Kidney tubule cell (primary cell): ENCODE measurements around the gene PDLIM3.
"Not testable (repeated sequence)": the region's sequence is repeated elsewhere in the genome, so short reads cannot be mapped to it uniquely, and the experiment has no call there.

Experiments used
- DNase-seq: peaks from one replicate; pipeline ENCODE4 v3.0.0-alpha.2; 2018; ENCODE audit warnings: low spot score

PDLIM3 gene, protein sequence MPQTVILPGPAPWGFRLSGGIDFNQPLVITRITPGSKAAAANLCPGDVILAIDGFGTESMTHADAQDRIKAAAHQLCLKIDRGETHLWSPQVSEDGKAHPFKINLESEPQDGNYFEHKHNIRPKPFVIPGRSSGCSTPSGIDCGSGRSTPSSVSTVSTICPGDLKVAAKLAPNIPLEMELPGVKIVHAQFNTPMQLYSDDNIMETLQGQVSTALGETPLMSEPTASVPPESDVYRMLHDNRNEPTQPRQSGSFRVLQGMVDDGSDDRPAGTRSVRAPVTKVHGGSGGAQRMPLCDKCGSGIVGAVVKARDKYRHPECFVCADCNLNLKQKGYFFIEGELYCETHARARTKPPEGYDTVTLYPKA

DNA sequence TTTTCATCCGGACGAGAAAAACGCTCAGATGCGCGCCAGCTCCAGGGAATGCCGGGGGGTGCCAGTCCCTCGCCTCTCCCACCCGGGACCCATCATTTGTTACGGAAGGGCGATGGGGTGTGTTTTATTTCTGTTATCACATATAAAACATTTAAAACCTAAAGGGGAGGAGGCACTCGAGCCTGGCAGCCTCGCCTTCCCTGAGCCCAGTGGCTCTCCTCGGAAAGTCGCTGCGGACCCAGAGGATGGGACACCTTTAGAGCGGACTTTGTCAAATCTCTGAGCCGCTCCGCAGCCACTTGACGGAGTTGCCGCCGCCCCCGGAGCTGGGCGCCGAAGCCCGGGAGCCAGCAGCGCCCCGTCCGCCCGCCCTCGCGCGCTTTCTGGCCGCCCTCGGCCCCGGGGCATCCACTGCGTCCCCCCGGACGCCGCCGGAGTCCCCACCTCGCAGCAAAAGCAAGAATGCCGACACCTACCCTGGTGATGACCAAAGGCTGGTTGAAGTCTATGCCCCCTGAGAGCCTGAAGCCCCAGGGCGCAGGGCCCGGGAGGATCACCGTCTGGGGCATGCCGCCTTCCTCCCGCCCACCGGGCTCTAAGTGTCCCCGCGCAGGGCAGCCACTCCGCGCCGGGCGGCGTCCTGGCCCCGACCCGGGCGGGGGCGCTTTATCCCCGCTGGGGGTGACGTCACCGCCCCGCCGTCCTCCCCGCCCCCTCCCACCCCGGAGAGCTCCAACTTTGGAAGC, at the start of gene PDLIM3:
PDLIM3 (minus strand) TSS at position 642 of the 746 bp plus-strand sequence; CDS start at position 569, 73 bp downstream.
- DNase-seq: peak; percentile 41

DNA sequence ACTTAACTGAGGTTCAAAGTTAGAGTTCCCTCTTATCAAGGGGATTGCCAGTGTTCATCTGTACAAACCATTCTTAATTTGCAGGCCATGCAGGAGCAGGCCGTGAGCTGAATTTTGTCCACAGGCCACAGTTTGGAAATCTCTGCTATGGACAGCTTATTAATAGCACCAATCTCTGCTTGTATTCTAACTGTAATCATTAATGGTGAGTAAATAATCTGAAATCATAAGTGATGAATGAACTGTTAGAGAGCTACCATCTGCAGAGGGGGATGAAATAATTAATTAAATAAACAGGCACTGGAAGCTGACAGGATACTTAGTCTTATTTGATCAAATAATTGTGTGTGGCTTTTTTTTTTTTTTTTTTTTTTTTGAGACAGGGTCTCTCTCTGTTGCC, 48.5 kb upstream of the PDLIM3 start:
- no peak for DNase-seq

DNA sequence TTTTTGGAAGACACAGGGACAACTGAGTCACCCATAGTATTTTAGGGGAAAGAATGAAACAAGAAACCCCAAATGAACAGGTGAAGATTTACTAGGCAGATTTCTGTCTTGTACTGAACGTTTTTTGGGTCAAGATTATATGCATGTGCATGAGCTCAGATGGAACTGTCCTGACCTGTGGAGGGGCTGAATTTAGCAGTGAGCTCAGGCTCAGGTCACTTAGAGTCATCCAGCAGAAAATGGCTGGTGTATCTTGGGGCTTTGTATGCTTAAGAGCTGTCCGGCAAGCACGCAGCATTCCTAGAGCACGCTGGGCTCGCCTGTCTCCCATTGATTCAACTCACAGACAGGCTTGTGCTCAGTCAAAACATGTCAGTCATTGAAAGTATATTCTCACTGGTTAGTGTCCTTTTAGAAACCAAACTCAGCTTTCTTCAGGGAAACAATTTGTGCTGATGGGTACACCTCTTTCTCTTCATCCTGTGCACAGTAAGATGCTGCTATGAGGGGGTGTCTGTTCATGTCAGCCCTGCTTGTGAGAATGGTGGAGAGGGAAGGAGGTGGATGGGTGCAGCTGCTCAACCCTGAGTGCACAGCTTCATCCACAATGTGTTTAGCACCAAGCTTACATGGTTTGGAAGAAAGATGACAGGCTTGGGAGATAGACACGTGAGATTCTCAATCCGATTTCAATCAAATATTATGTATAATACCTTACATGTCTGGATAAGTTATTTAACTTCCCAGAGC, 47.5 kb upstream of the PDLIM3 start:
- DNase-seq: no peak

- peak; percentile 49 for DNase-seq
These were observed 45.4 kb upstream of the PDLIM3 start for GRCh38 chr4:185580699-185581098.

DNA sequence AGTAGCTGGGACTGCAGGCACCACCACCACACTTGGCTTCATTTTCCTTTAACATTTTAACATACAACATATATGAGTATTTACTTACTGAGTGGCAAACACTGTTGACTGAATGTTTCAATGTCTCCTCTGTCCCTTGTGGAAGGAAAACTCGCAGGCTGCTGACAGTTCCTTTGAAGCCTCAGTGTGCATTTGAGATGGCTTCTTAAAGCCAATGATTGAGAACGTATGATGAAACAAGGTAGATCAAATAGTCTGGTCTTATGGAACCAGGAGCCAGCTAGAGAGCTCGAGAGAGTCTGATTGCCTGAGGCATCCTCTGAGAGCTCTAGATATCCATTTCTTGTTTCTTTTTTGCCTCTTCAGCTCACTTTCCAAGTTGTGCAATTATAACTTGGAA, 43.0 kb upstream of the PDLIM3 start:
- DNase-seq: no peak

DNA sequence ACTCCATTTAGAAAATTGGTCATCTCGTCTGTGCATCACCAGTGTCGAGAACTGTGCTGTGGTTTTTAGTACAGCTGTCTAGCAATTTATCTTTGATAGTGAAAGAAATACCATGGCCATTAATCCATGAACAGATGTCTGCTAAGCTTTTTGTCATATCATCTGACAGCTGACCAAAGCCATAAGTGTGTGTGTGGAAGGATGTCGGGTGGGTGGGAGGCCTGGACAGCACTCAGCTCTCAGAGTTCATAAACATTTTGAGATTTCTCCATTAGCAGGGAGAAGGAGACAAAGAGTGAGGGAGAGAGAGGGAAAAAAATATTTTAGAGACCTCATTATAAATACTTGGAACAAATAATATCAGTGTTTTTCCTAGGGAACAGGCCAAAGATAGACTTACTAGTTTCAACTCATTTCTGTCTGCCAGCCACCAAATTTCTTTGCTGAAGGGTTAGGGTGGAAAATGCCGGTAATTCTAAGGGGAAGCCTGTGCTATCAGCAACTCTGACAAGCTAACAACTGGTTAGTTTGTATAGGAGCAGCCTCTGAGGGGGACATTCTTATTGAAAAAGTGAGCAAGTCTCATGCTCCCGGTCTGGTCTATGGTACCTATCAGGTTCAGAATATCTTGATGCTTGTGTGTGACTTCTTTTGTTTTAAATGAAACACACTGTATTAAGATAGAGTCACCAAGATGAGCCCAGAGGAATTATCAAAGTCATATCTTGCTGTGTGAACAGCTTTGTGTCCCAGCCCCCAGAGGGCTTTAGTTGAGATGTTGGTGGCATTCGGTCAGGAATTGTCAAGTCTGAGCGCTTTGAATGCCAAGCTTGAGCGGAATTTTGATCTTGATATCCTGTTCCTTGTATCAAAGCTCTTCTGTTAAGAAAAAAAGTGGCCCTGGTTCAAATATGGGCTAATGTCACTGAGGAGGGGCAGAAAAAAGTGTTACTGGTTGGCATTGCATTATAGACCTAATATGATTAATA, 41.9 kb upstream of the PDLIM3 start:
- no peak for DNase-seq

DNA sequence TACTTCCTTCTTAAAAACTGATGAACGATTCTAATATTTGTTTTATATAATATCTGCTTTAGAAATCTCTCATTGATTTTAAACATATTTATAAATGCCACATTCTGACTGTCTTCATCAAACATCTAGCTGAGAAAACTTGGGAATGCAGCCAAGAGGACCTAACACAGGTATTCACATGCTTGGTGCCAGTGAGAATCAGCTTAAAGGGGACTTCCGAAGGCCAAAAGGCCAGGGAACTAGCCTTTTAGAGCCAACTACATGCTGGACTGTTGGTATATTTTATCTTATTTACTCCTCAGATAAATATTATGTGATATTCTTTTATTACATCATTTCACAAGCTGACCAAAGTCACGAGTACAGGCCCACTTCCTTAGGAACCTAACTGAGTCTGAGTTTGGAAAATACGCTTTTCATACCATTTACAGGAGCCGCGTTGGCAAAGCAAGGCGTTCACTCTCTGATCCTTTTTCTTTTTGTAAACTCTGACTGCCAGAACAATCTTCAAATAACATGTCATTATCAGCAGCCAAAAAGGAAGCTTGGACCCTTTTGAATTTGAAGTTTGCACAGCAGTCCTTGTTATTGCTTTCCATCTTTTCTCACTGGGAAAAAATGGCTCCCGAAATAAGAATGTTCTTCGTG, 41.1 kb upstream of the PDLIM3 start:
- no peak for DNase-seq

DNA sequence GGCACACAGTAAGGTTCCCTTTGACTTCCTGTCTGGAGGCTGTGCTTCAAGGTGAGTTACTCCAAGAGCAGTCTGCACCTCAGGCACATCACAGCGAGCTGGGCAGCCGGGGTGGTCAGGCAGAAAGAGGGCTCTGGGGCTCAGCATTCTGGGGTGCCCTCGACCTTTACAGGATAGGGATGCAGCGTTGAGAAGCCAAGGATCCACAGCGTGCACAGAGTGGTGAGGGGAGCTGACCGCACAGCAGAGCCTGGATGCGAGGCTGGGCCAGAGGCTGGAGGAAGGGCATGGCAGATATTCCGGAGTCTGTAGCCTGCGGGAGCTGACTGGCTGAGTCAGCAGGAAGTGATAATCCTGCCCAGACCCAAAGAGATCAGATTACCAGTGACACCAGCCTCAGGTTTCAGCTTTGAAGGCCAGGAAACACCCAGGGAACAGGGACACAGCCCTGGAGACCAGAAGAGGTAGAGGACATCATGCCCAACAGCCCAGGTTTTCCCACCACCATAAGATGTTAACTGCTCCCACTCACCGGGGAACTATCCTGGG, 38.4 kb upstream of the PDLIM3 start:
- DNase-seq: peak; percentile 77

- DNase-seq: no peak
These were observed 35.4 kb upstream of the PDLIM3 start for GRCh38 chr4:185570727-185571126.

DNA sequence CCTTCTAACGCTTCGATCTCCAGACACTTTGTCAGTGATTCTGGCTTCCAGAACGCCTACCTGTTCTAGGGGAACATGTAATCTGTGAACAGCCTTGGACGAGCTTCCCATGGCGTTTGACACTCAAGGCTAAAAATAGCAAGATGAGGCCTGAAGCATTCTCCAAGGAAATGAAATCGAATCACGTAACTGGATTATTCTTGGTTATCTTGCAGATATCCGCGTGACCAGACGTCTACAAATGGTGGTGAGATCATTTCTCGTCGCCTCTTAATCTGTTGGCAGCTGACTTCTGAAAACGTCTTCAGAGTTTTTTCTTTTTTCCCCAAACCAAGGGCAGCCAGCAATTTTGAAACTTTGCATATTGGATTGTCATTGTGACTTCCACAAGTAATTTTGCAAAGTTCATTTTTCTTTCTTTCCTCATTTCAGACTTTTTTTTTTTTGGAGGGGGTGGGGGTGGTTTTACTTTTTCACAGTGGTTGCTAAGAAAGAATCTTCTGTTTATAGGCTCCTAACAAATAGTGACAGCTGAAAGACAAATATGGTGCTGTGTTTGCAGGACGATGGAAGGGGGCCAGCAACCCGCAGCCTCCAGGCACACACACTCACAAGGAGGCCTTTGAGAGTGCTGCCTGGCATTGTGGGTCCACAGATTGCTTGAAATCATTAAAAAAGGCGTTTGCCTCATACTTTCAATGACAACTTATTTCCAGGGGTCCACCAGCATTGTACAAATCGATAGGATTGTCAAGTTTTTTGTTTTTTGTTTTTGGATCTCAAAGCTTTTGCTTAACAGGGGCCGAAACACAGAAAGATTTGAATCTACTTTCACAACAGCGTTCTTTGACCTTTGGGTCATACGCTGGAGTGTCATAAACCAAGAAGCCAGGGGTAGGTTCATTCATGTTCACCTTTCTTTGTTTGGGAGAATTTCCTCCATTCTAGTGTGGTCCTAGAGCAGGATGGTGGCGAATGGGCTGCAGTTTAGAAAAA, 32.4 kb upstream of the PDLIM3 start:
- no peak for DNase-seq

GRCh38 chr4:185566972-185567371, 31.7 kb upstream of the PDLIM3 start:
- DNase-seq: peak; percentile 73

DNA sequence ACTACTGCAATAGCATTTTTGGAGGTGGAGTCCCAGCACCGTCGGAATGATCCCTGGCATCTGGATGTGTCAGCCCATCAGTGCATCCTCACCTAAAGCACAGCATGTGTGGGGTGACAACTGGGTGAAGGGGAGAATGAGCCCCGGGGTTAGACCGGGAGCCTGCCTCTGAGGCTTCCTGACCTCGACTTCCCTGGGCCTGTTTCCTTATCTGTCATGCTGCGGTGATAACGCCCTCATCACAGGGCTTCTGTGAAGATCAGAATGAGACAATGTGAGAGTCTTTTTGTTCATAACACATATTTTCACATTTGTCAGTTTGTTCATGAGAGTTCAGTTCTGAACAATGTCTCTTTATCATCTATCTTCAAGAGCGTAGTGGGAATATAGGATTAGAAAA, 31.1 kb upstream of the PDLIM3 start:
- no peak for DNase-seq

DNA sequence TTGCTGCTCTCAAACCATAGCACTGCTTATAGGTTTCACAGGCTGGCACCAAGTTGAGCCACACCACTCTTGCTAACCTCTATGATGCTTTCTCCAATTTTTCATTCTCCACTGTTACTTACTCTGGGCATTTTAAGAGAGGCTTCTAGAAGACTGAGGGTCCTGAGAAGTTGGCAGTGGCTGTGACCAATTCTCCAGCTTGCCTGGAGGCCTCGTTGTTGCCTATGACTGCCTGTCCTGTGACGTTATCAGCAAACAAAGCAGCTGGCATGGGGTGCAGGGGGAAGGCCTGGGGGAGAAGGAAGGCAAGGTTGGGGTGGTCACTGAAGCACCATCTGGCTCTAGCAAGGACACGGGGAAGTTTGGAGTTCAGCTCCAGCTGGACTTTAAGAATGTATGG, 30.4 kb upstream of the PDLIM3 start:
- DNase-seq: no peak

- no peak for DNase-seq
These were observed 29.0 kb upstream of the PDLIM3 start for GRCh38 chr4:185564349-185564748.

- no peak for DNase-seq
These were observed 27.2 kb upstream of the PDLIM3 start for GRCh38 chr4:185562531-185562930.

DNA sequence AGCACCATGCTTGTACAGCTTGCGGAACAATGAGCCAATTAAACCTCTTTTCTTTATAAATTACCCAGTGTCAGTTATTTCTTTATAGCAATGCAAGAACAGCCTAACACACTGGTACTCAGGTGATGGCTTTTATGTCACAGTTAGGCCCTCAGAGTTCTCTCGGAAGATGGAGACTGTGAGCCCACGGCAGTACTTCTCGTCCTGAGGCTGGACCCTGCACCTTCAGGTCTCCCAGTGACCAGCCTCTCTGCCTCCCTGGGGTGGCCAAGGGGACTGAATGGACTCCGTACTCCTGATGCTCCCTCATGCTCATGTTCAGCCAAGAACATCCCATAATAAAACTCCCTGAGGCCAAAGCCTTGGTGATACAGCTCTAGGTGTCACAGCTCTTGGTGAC, 25.0 kb upstream of the PDLIM3 start:
- DNase-seq: no peak

DNA sequence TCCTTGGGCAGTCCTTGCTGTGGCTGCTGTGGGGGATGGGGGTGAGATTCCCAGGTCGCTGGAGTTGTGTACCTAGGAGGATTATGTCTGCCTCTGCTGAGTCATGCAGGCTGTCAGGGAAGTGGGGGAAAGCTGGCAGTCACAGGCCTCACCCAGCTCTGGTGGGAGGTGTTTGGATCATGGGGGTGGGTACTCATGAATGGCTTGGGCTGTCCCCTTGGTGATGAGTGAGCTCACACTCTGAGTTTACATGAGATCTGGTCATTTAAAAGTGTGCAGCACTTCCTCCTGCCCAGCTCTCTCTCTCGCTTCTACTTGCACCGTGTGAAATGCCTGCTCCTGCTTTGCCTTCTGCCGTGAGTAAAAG, 24.6 kb upstream of the PDLIM3 start:
- peak; percentile 96 for DNase-seq

DNA sequence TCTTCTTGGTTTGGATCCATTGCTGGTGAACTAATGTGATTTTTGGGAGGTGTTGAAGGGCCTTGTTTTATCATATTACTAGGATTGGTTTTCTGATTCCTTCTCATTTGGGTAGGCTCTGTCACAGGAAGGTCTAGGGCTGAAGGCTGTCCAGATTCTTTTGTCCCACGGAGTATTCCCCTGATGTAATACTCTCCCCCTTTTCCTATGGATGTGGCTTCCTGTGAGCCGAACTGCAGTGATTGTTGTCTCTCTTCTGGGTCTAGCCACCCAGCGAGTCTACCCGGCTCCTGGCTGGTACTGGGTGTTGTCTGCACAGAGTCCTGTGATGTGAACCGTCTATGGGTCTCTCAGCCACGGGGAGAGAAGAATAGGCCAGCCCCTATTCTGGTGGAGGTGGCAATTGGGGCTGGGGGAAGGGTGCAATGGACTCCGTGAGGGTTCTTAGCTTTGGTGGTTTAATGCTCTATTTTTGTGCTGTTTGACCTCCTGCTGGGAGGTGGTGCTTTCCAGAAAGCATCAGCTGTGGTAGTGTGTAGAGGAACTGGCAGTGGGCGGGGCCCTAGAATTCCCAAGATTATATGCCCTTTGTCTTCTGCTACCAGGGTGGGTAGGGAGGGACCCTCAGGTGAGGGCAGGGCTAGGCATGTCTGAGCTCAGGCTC, 24.1 kb upstream of the PDLIM3 start:
- DNase-seq: not testable (repeated sequence)
